ENCODE results near the gene PMCH.
"Not testable (repeated sequence)": the region's sequence is repeated elsewhere in the genome, so short reads cannot be mapped to it uniquely, and the experiment has no call there.

PMCH gene

GRCh38 chr12:102147062-102147587 lies 50.5 kb downstream of the PMCH start:
- not testable (repeated sequence) for DNase-seq (ENCODE audit: low read depth in 4 of 4, low spot score in 1 of 4)
